ENCODE results near the gene NR2C1. TPM values are rescaled to one million over a fixed set of nuclear protein-coding genes. Genes with fewer than 3 reads are reported as not detected.
"Not testable (repeated sequence)": the region's sequence is repeated elsewhere in the genome, so short reads cannot be mapped to it uniquely, and the experiment has no call there.

The NR2C1 gene
- total and polyA plus RNA-seq, 2 donors (not counting 1 experiment from before 2014, with no cell fraction given): 31.2 to 53.9 TPM

DNA sequence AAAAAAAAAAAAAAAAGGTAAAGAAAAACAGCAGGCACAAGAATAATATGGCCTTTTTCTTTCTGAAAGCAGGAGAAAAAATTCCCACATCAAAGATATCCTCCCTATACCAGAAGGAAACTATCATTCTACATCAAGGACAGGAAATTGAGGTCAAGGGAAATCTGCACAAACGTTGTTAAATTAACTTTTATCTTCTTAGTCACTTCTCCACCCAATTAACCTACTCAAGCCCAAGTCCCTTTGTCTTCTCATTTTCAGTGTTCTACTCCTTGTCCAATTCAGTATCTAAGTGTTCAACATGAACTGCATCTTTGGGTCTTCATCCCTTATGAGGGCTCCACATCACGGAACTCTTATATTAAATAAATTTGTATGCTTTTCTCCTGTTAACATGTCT is 85.6 kb downstream of the NR2C1 start:
- H3K27me3 ChIP-seq (replicated peaks in 1 of 4; ENCODE audit: control extremely low read depth in 1 of 4, control insufficient read depth in 3 of 4, insufficient read depth in 4 of 4, low read length in 3 of 4): no peaks in the 10 kb centered on the region
- no peak overlapping the region for H3K4me3 ChIP-seq (ENCODE audit: control extremely low read depth in 1 of 5, extremely low read depth in 1 of 5, insufficient read depth in 1 of 5, low read depth in 2 of 5, low read length in 4 of 5)
- no peaks in the 10 kb centered on the region for H3K4me1 ChIP-seq (ENCODE audit: control insufficient read depth in 2 of 2, insufficient read depth in 2 of 2, low read length in 2 of 2)
- no peak overlapping the region for H3K4me3 Mint-ChIP-seq
- H3K9me3 Mint-ChIP-seq (ENCODE audit: insufficient read depth): no peaks in the 10 kb centered on the region
- peaks cover 4 to 36% of the 10 kb centered on the region in 2 experiments for H3K36me3 ChIP-seq (replicated peaks in 1 of 2; ENCODE audit: control extremely low read depth in 1 of 2, control insufficient read depth in 1 of 2, extremely low read depth in 1 of 2, insufficient read depth in 2 of 2, low read length in 1 of 2)
- CTCF ChIA-PET: no interaction called here
- intact Hi-C loops (cut with micrococcal nuclease): no loop called here
- DNase-seq (no peak), ATAC-seq (ENCODE audit: low read depth) (no peak)
- peaks cover 13% of the 10 kb centered on the region for H3K4me1 Mint-ChIP-seq
- no peak overlapping the region for H3K27ac ChIP-seq (ENCODE audit: low read length in 2 of 2)
- no peaks in the 10 kb centered on the region for H3K9me3 ChIP-seq (ENCODE audit: control extremely low read depth in 1 of 3, control insufficient read depth in 2 of 3, insufficient read depth in 1 of 3, low read length in 2 of 3)
- no peak overlapping the region for H3K4me2 ChIP-seq (replicated peaks; ENCODE audit: low read depth, low read length, poor library complexity, severe bottlenecking)
- H3K27me3 Mint-ChIP-seq: no peaks in the 10 kb centered on the region
- H3K9ac ChIP-seq (ENCODE audit: low read length): no peak overlapping the region
- POLR2A ChIA-PET: no interaction called here
- H3K27ac Mint-ChIP-seq: peak overlapping the region; percentile 22
- 0% methylated on average over 1 of the region's 2 CpGs for WGBS (ENCODE audit: insufficient coverage)
- H2AFZ ChIP-seq (ENCODE audit: insufficient read depth, low read depth, low read length, poor library complexity, severe bottlenecking): no peak overlapping the region
- peaks cover 14% of the 10 kb centered on the region for H4K20me1 ChIP-seq (ENCODE audit: control insufficient read depth, insufficient read depth, low read length, poor library complexity, severe bottlenecking)
- TF ChIP-seq EZH2 (IDR thresholded peaks at IDR 0.05; ENCODE audit: borderline replicate concordance, insufficient read depth, low read depth, low read length, poor library complexity, severe bottlenecking): no peak
- TF ChIP-seq, protein P1, sequence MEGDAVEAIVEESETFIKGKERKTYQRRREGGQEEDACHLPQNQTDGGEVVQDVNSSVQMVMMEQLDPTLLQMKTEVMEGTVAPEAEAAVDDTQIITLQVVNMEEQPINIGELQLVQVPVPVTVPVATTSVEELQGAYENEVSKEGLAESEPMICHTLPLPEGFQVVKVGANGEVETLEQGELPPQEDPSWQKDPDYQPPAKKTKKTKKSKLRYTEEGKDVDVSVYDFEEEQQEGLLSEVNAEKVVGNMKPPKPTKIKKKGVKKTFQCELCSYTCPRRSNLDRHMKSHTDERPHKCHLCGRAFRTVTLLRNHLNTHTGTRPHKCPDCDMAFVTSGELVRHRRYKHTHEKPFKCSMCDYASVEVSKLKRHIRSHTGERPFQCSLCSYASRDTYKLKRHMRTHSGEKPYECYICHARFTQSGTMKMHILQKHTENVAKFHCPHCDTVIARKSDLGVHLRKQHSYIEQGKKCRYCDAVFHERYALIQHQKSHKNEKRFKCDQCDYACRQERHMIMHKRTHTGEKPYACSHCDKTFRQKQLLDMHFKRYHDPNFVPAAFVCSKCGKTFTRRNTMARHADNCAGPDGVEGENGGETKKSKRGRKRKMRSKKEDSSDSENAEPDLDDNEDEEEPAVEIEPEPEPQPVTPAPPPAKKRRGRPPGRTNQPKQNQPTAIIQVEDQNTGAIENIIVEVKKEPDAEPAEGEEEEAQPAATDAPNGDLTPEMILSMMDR (IDR thresholded peaks at IDR 0.05): no peak
- peaks cover 21% of the 10 kb centered on the region for H3K79me2 ChIP-seq (ENCODE audit: control insufficient read depth, insufficient read depth, low read length)

DNA sequence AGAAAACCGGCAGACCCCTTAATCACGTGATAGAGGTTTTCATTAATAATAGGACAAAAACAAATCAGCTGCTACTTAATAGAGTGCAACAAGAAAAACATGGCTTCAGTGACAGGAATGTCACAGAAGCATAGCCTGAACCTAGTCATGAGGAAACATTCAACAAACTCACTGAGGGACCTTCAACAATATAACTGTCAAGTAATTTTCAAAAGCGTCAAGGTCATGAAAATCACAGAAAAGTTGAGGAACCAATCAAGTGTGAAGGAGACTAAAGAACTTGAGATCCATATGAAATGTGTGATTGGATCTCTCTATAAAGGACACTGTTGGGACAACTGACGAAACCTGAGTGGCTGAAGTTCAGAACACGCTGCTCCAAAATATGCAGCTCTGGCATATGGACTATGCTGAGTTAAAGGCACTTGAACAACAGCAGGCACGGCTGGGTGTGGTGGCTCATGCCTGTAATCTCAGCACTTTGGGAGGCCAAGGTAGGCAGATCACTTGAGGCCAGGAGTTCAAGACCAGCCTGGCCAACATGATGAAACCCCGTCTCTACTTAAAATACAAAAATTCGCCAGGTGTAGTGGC is 86.2 kb downstream of the NR2C1 start:
- Histone ChIP-seq H3K4me3 (ENCODE audit: control extremely low read depth in 1 of 5, extremely low read depth in 1 of 5, insufficient read depth in 1 of 5, low read depth in 2 of 5, low read length in 4 of 5) (no peak overlapping the region), H4K20me1 (ENCODE audit: control insufficient read depth, insufficient read depth, low read length, poor library complexity, severe bottlenecking) (peaks cover 14% of the 10 kb centered on the region), H3K27ac (ENCODE audit: low read length in 2 of 2) (no peak overlapping the region), H3K4me1 (ENCODE audit: control insufficient read depth in 2 of 2, insufficient read depth in 2 of 2, low read length in 2 of 2) (no peaks in the 10 kb centered on the region), H3K79me2 (ENCODE audit: control insufficient read depth, insufficient read depth, low read length) (peaks cover 18% of the 10 kb centered on the region), H3K9me3 (ENCODE audit: control extremely low read depth in 1 of 3, control insufficient read depth in 2 of 3, insufficient read depth in 1 of 3, low read length in 2 of 3) (no peaks in the 10 kb centered on the region), H2AFZ (ENCODE audit: insufficient read depth, low read depth, low read length, poor library complexity, severe bottlenecking) (no peak overlapping the region), H3K27me3 (replicated peaks in 1 of 4; ENCODE audit: control extremely low read depth in 1 of 4, control insufficient read depth in 3 of 4, insufficient read depth in 4 of 4, low read length in 3 of 4) (no peaks in the 10 kb centered on the region), H3K9ac (ENCODE audit: low read length) (no peak overlapping the region), H3K36me3 (replicated peaks in 1 of 2; ENCODE audit: control extremely low read depth in 1 of 2, control insufficient read depth in 1 of 2, extremely low read depth in 1 of 2, insufficient read depth in 2 of 2, low read length in 1 of 2) (peaks cover 4 to 35% of the 10 kb centered on the region in 2 experiments), H3K4me2 (replicated peaks; ENCODE audit: low read depth, low read length, poor library complexity, severe bottlenecking) (no peak overlapping the region)
- H3K27ac Mint-ChIP-seq: no peak overlapping the region
- no peak overlapping the region for H3K4me3 Mint-ChIP-seq
- intact Hi-C loops (cut with micrococcal nuclease): no loop called here
- H3K27me3 Mint-ChIP-seq: no peaks in the 10 kb centered on the region
- CTCF ChIA-PET: no interaction called here
- H3K4me1 Mint-ChIP-seq: peaks cover 13% of the 10 kb centered on the region
- H3K9me3 Mint-ChIP-seq (ENCODE audit: insufficient read depth): no peaks in the 10 kb centered on the region
- POLR2A ChIA-PET: no interaction called here
- ATAC-seq (ENCODE audit: low read depth) (no peak), DNase-seq (no peak)
- 97% methylated on average over 5 of the region's 8 CpGs for WGBS (ENCODE audit: insufficient coverage)
- no peak for TF ChIP-seq EZH2 (IDR thresholded peaks at IDR 0.05; ENCODE audit: borderline replicate concordance, insufficient read depth, low read depth, low read length, poor library complexity, severe bottlenecking)
- TF ChIP-seq, protein P1 (IDR thresholded peaks at IDR 0.05): no peak

DNA sequence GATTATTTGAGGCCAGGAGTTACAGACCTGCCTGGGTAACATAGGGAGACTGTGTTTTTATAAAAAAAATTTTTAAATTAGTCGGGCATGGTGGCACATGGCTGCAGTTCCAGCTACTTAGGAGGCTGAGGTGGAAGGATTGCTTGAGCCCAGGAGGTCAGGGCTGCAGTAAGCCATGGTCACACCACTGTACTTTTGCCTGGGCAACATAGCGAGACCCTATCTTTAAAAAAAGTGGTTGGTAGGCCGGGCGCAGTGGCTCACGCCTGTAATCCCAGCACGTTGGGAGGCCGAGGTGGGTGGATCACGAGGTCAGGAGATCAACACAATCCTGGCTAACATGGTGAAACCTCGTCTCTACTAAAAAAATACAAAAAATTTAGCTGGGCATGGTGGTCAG is 88.3 kb downstream of the NR2C1 start:
- H3K27ac ChIP-seq (ENCODE audit: low read length in 2 of 2); H3K27me3 Mint-ChIP-seq; H3K27ac Mint-ChIP-seq; H2AFZ ChIP-seq (ENCODE audit: insufficient read depth, low read depth, low read length, poor library complexity, severe bottlenecking); H3K9me3 Mint-ChIP-seq (ENCODE audit: insufficient read depth); CTCF ChIA-PET; H3K27me3 ChIP-seq (replicated peaks in 1 of 4; ENCODE audit: control extremely low read depth in 1 of 4, control insufficient read depth in 3 of 4, insufficient read depth in 4 of 4, low read length in 3 of 4); H3K4me3 Mint-ChIP-seq; DNase-seq; H3K9me3 ChIP-seq (ENCODE audit: control extremely low read depth in 1 of 3, control insufficient read depth in 2 of 3, insufficient read depth in 1 of 3, low read length in 2 of 3); H3K4me1 ChIP-seq (ENCODE audit: control insufficient read depth in 2 of 2, insufficient read depth in 2 of 2, low read length in 2 of 2); intact Hi-C loops (cut with micrococcal nuclease); H3K4me2 ChIP-seq (replicated peaks; ENCODE audit: low read depth, low read length, poor library complexity, severe bottlenecking); POLR2A ChIA-PET; H3K9ac ChIP-seq (ENCODE audit: low read length); ATAC-seq (ENCODE audit: low read depth); H3K4me3 ChIP-seq (ENCODE audit: control extremely low read depth in 1 of 5, extremely low read depth in 1 of 5, insufficient read depth in 1 of 5, low read depth in 2 of 5, low read length in 4 of 5): not testable (repeated sequence)
- Histone ChIP-seq H3K36me3 (replicated peaks in 1 of 2; ENCODE audit: control extremely low read depth in 1 of 2, control insufficient read depth in 1 of 2, extremely low read depth in 1 of 2, insufficient read depth in 2 of 2, low read length in 1 of 2) (peaks cover 3 to 33% of the 10 kb centered on the region in 2 experiments), H4K20me1 (ENCODE audit: control insufficient read depth, insufficient read depth, low read length, poor library complexity, severe bottlenecking) (peaks cover 10% of the 10 kb centered on the region), H3K79me2 (ENCODE audit: control insufficient read depth, insufficient read depth, low read length) (peaks cover 22% of the 10 kb centered on the region)
- H3K4me1 Mint-ChIP-seq: peaks cover 13% of the 10 kb centered on the region
- WGBS (ENCODE audit: insufficient coverage): 94% methylated on average over 4 of the region's 9 CpGs
